ENCODE data around the gene CCL25.
"Not testable (repeated sequence)": the region's sequence is repeated elsewhere in the genome, so short reads cannot be mapped to it uniquely, and the experiment has no call there.

Gene CCL25

GRCh38 chr19:8086849-8087248 is 34.3 kb downstream of the CCL25 start:
- DNase-seq = no peak

GRCh38 chr19:8087876-8088275 is 35.3 kb downstream of the CCL25 start:
- DNase-seq = no peak

GRCh38 chr19:8088752-8089663 is 36.4 kb downstream of the CCL25 start:
- DNase-seq = no peak

- DNase-seq = no peak
Measured at GRCh38 chr19:8089664-8090601, 37.4 kb downstream of the CCL25 start.

DNA sequence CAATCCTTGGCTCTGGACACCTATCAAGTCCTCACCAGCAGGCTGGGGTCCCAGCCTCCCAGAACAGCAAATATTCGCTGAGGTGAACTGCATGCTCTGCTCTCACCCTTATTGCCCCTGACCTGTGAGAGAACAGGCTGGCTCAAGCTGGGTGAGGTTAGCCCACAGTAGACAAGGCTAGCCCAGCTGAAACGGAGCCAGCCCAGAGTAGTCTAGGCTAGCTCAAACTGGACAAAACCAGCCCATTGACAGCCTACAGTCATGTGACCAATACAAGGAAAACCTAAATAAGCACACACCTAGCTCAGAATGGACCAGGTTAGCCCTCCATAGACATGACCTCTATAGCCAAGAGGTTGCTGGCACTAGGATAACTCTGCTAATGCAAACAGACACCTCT is 38.4 kb downstream of the CCL25 start:
- DNase-seq = no peak

DNA sequence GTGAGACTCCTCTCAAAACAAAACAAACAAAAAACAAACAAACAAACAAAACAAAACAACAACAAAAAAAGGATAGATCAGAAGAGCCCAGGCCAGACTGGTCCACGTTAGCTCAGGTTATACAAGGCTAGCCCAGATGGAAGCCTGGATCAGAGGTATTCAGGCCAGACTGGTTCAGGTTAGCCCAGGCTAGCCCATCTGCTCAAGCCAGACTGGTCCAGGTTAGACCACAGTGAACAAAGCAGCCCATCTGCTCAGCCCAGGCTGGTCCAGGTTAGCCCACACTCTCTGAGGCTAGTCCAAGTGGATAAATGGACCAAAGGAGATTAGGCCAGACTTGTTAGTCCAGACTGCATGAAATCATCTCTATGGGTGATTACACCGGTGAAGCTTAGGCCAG is 41.2 kb downstream of the CCL25 start:
- no peak for DNase-seq

- no peak for DNase-seq
Measured at GRCh38 chr19:8094336-8094735, 41.8 kb downstream of the CCL25 start.

DNA sequence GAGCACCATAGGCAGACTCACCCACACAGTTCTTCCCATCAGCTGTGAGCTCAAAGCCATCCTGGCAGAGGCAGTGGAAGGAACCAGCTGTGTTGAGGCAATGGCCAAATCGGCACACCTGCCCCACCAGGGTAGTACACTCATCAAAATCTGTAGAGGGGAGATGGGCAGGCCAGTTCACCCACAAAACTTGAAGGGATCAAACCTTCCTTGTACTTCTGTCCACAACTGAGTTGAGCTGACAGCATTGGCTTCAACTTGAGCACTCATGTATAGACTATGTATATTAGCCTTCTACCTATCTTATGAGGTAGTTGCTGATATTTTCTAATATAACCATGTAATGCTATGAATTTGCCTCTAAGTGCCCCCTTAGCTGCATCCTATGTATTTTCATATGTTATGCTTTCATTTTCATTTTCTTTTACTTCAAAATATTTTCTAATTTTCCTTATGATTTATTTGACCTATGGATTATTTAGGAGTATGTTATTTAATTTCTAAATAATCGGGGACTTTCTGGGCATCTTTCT is 42.9 kb downstream of the CCL25 start:
- no peak for DNase-seq

DNA sequence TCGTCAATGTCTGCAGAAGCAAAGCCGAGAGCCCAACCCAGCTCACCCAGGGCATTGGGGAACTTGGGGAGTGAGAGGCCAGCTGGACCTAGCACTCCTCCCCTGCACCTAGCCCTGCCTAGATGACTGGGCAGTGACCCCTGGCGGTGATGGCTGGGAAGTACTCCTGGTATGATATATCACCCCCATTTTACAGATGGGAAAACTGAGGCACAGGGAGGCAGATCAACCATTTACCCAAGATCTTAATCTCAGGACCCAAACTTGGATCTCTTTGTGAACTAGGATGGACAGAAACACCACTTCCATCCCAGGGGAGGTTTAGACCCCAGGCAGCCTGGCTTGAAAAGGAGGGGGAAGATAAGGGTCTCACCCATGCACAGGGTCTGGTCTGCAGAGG is 43.5 kb downstream of the CCL25 start:
- no peak for DNase-seq

DNA sequence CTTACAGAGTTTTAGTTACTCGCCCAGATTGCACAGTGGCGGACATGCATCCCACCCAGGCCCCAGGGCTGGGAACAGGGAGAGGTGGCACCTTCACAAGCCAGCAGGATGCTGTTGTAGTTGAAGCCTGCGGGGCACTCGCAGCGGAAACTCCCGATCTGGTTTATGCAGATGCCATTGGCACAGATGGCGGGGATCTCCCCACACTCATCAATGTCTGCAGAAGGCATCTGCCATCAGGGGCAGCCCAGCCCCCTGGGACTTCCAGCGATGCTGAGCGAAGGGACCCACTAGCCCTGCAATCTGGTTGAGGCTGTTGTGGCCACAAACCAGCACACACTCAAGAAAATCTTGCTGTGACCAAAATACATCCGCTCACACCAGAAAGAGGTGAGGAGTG is 44.6 kb downstream of the CCL25 start:
- no peak for DNase-seq

GRCh38 chr19:8097681-8098567 is 45.4 kb downstream of the CCL25 start:
- DNase-seq = no peak

GRCh38 chr19:8101311-8101710 is 48.8 kb downstream of the CCL25 start:
- no peak for DNase-seq

GRCh38 chr19:8101910-8102309 is 49.4 kb downstream of the CCL25 start:
- not testable (repeated sequence) for DNase-seq

DNA sequence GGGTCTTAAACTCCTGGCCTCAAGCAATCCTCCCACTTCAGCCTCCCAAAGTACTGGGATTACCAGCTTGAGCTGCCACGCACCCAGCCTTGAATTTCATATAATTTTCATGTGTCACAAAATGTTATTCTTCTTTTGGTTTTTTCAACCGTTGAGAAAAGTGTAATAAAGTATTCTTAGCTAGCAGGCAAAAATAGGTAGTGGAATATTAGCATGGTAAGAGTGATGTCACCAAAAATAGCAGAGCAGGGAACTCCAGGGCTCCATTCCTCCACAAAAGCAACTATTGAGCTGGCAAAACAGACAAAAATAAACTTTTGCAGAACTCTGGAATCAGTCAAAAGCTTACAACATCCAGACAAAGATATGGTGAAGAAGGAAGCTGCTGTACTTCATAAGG is 52.9 kb downstream of the CCL25 start:
- DNase-seq = no peak

DNA sequence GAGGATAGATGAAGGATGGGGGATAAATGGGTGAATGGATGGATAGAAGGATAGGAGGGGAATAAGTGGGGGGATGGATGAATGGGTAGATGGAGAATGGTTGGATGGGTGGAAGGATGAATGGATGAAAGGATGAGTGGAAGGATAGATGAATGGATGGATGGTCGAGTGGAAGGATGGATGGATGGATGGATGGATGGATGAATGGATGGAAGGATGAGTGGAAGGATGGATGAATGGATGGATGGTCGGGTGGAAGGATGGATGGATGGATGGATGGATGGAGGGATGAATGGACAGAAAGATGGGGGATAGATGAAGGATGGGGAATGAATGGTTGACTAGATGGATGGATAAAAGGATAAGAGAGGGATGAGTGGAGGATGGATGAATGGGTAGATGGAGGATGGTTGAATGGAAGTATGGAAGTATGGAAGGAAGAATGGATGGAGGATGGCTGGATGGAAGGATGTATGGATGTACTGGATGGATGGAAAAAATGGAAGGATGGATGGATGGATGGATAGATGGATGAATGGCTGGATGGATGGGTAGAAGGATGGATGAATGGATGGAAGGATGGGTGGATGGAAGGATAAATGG is 54.8 kb downstream of the CCL25 start:
- no peak for DNase-seq

- no peak for DNase-seq
Measured at GRCh38 chr19:8108560-8109445, 56.2 kb downstream of the CCL25 start.

DNA sequence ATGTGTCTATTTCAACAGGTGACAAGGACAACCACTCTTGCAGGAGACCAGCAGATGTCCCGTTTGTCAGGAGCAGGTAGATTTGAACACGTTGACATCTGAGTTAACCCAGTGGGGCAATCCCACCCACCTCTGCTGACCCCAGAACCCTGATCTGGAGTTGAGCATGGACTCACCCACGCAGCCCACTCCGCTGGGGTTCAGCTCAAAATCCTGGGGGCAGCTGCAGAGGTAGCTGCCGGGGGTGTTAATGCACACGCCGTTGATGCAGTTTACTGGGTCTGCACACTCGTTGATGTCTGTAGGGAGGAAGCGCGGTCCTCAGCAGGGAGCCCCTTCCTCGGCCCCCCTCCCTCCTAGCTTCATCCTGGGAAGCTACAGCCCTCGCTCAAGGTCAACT is 56.9 kb downstream of the CCL25 start:
- no peak for DNase-seq

DNA sequence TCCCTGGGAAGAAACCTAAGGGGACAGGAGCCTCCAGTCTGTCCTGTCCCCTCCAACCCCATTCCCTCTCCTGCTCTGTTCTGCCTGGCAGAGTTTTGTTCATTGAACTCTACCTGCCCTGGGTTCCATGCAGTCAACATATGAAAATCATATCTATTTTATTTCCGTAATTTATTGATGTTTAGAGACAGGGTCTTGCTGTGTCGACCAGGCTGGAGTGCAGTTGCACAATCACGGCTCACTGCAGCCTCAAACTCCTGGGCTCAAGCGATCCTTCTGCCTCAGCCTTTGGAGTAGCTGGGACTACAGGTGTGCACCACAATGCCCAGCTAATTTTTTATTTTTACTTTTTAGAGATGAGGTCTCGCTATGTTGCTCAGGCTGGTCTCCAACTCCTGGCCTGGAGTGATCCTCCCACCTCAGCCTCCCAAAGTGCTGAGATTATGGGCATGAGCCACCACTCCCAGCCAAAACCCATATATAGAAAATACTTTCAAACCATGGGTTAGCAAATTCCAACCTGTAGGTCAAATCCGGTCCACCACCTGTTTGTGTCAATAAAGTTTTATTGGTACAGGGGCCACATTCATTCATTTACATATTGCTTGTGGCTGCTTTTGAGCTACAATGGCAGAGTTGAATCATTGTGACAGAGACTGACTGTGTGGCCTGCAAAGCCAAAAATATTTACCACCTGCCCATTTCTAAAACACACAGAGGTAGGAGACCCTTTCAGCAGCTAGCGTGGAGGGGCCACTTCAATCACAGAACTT is 57.5 kb downstream of the CCL25 start:
- no peak for DNase-seq

DNA sequence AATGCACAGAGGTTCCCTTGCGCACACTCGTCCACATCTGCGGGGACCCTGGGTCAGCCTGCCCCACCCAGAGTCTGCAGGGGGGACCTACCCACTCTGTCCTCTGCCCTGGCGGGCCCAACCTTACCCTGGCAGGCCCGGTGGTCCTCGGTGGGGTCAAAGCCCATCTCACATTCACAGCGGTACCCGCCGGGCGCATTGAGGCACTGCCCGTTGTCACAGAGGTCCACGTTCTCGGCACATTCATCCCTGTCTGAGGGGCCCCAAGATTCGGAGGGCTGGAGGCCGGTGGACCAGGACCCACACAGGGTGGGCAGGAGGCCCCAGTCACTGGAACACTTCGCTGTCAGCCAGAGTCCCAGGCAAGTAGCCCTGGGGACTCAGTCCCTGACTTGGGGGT is 58.4 kb downstream of the CCL25 start:
- DNase-seq = no peak

GRCh38 chr19:8111376-8111775 is 58.8 kb downstream of the CCL25 start:
- no peak for DNase-seq

Measured in NCI-H2107 (cell line).